DND-41 (cell line): ENCODE data around the gene PTPRJ.

Experiments used
- CTCF ChIP-seq: IDR thresholded peaks from 2 replicates; pipeline ENCODE4 v1.5.1; 2012; ENCODE audit warnings: borderline replicate concordance, low read length, moderate library complexity, mild to moderate bottlenecking; ENCODE audit not compliant: poor library complexity, severe bottlenecking; ENCODE audit errors: extremely low read depth
- EZH2 ChIP-seq: IDR thresholded peaks from 3 replicates; pipeline ENCODE4 v1.6.1; 2012; ENCODE audit warnings: borderline replicate concordance, low read depth, mild to moderate bottlenecking, moderate library complexity, low read length, inconsistent platforms; ENCODE audit not compliant: severe bottlenecking

- no peak for TF ChIP-seq CTCF
- no peak for TF ChIP-seq EZH2
Observed at GRCh38 chr11:48127521-48128183, 147.3 kb downstream of the PTPRJ start.
